A549 (cell line): ENCODE data around the gene PTCD1.

Experiments used
- BHLHE40 ChIP-seq: IDR thresholded peaks from 2 replicates; pipeline ENCODE4 v1.6.1; 2012; ENCODE audit warnings: low read depth, low read length, inconsistent platforms
- EP300 ChIP-seq, 2 experiments: fragments of >200 bp; sonication (Bioruptor Twin); formaldehyde crosslinking; IDR thresholded peaks; 2 replicates in 1 of 2; 3 replicates in 1 of 2; pipeline ENCODE4 v1.6.1; 2016 to 2017
- TF ChIP-seq, protein P1 (sequence below): fragments of >200 bp; sonication (Bioruptor Twin); formaldehyde crosslinking; IDR thresholded peaks from 3 replicates; pipeline ENCODE4 v1.5.1; 2016

DNA sequence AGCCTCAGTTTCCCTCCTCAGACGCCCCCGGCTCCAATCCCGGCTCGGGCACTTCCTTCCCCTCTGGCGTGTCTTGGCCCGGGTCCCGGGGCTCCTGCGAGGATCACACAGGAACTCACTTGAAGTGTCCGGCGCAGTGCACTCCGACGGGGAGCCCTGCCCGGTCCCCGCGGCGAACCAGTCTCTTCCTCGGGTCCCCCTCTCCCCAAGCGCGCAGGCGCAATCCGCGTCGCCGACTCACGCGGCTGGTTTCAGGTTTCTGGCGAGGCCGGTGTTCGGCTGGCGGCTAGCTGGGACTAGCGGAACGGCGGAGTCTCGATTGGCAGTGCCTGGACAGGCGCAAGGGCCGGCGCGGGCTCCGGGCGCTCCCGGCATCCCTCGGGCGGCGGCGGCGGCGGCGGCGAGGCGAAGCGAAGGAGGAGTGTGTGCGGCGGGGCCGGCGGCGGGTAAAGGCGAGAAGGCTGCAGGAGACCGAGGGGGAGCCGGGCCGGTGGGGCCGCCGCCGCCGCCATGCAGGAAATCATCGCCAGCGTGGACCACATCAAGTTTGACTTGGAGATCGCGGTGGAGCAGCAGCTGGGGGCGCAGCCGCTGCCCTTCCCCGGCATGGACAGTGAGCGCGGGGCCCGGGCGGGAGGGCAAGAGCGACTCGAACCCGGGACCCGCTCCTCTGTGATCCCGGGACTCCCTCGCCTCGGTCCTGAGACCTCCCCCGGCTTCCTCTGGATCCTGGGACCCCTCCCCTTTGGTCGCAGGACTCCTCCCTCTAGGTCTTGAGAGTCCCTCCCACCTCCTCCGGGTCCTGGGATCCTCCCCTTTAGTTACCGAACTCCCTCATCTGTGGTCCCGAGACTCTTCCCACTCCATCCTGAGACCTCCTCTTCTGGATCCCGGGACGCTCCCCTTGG lies at the start of gene PTCD1, which contains the start of gene CPSF4:
- TF ChIP-seq EP300 (IDR thresholded peaks at IDR 0.05) (no peak), BHLHE40 (no peak)
- TF ChIP-seq, protein P1, sequence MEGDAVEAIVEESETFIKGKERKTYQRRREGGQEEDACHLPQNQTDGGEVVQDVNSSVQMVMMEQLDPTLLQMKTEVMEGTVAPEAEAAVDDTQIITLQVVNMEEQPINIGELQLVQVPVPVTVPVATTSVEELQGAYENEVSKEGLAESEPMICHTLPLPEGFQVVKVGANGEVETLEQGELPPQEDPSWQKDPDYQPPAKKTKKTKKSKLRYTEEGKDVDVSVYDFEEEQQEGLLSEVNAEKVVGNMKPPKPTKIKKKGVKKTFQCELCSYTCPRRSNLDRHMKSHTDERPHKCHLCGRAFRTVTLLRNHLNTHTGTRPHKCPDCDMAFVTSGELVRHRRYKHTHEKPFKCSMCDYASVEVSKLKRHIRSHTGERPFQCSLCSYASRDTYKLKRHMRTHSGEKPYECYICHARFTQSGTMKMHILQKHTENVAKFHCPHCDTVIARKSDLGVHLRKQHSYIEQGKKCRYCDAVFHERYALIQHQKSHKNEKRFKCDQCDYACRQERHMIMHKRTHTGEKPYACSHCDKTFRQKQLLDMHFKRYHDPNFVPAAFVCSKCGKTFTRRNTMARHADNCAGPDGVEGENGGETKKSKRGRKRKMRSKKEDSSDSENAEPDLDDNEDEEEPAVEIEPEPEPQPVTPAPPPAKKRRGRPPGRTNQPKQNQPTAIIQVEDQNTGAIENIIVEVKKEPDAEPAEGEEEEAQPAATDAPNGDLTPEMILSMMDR = no peak
